Choroid plexus epithelial cell (primary cell): ENCODE measurements around the gene SLC16A10.

ENCODE experiments used
- DNase-seq: peaks from one replicate; pipeline ENCODE4 v3.0.0-alpha.2; 2010; ENCODE audit warnings: low read depth
- H3K4me3 ChIP-seq: 2 replicates; pipeline ENCODE4 v1.5.1; 2011; ENCODE audit warnings: low read depth, mild to moderate bottlenecking, control low read depth, low read length, moderate library complexity
- TF ChIP-seq, protein P1 (sequence below): conservative IDR thresholded peaks from 2 replicates; pipeline ENCODE4 v1.5.1; 2011; ENCODE audit warnings: low read depth, mild to moderate bottlenecking, control low read depth, inconsistent platforms, low read length, moderate library complexity

SLC16A10 gene

DNA sequence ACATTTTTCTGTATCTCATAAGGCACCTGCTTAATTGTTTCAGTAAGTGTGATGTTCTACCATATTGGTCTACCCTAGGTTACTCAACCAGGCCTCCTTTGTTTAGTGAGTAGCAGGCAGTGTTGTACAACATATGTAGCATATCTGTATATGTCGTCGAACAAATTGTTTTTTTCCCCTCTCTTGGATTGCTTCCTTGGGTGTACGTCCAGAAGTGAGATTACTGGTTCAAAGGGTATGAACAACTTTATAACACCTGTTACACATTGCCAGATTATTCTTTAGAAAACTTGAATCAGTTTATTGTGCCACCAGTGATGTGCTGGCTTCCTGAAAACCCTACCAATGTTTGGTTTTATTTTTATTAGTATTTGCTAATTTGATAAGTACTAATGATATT is 14.7 kb downstream of the SLC16A10 start:
- H3K4me3 ChIP-seq: no peak overlapping the region
- DNase-seq: no peak
- TF ChIP-seq, protein P1, sequence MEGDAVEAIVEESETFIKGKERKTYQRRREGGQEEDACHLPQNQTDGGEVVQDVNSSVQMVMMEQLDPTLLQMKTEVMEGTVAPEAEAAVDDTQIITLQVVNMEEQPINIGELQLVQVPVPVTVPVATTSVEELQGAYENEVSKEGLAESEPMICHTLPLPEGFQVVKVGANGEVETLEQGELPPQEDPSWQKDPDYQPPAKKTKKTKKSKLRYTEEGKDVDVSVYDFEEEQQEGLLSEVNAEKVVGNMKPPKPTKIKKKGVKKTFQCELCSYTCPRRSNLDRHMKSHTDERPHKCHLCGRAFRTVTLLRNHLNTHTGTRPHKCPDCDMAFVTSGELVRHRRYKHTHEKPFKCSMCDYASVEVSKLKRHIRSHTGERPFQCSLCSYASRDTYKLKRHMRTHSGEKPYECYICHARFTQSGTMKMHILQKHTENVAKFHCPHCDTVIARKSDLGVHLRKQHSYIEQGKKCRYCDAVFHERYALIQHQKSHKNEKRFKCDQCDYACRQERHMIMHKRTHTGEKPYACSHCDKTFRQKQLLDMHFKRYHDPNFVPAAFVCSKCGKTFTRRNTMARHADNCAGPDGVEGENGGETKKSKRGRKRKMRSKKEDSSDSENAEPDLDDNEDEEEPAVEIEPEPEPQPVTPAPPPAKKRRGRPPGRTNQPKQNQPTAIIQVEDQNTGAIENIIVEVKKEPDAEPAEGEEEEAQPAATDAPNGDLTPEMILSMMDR: no peak

DNA sequence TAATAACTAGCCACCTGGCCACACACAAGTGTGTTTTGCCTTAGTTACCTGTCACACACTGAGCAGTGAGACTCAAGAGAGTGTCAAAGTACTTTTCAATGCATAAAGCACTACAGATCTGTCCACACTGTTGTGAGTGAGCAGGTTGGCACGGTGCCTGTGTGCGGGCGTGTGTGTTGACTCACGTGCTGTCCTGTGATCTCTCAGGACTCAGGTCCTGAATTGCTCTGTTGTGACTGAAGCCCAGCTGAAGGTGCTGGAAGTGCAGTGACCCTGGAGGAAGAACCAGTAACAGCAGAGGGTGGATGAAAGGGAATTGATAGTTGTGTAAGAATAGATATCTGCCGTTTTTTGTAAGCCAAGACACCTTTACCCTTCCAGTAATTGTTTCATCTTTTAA is 18.3 kb downstream of the SLC16A10 start:
- TF ChIP-seq, protein P1: no peak
- H3K4me3 ChIP-seq: no peak overlapping the region
- DNase-seq: peak; percentile 40

DNA sequence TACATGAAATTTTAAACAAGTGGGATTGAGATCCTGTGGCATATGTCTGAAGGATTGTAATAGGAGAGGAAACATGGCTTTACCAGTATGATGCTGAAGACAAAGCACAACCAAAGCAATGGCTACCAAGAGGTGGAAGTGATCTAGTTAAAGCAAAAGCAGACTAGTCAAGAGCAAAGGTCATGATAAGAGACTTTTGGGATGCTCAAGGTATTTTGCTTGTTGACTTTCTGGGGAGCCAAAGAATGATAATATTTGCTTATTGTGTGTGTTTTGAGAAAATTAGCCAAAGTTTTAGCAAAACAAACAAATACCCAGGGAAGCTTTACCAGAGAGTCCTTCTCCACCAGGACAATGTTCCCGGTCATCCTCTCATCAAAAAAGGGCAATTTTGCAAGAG is 20.3 kb downstream of the SLC16A10 start:
- no peak overlapping the region for H3K4me3 ChIP-seq
- TF ChIP-seq, protein P1: no peak
- no peak for DNase-seq

DNA sequence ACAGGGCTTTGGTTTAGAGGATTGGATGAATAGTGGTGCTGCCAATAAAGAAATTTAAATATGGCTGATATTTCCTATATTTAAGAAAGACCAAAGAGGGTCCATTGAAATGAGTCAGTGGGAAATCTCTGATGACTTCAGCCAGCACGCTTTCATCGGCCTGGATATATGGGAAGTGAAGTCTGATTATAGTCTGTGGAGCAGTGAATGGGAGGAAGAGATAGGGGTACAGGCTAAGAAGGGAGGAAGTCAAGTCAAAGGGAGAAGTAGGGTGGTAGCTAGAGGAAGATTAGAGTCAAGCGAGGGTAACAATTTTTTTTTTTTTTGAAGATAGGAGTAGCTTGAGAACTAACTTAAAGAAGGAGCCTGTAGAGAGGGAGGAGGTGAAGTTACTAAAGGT is 22.7 kb downstream of the SLC16A10 start:
- TF ChIP-seq, protein P1: no peak
- no peak for DNase-seq
- H3K4me3 ChIP-seq: no peak overlapping the region

DNA sequence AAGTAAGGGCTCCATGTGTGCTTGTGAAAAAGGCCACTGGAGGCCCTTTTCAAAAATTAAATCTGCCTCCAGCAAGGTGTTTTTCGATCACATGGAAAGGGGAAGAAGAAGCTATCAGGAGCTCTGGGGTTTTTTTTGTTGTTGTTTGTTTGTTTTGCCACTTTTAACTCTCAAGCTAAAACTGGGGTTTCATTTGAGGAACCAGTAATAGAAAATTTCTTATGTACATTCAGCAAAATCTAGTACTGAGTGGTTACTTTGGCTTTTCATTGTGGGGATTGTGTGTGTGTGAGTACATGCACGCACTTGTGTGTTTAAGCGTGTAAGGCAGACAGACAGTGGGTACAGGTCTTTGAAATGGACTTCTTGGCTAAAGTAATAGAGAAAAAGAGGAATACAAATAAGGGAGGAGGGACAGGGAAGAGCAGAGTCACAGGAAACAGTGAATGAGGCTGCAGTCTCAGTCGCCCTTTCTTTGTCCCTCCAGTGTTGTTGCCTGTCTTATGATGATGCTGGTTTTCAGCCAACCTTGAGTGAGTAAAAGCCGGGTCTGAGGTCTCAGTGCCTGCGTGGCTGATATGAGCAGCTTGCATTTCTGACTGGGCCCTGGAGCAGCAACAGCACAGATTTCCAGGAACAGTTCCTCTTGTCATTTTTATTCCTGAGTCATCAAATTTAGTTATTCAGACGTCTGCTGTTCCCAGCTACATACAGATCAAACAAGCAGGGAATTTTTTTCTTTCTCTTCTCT is 26.2 kb downstream of the SLC16A10 start:
- TF ChIP-seq, protein P1: no peak
- peak; percentile 83 for DNase-seq
- no peak overlapping the region for H3K4me3 ChIP-seq

DNA sequence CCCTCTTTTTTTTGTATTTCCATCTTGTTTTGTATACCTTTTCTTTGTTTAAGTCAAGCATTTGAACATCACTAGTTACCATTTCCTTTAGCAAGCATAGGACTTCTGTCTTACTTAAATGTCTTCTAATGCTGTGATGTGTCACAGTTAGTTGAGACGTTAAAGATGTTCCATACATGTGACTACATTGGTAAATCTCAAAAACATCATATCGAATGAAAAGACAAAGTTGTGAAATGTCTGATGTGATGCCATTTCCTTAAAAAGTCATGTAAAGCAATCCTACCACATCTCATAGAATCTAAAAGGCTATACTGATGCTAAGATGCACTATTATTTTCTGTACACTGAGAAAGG is 26.8 kb downstream of the SLC16A10 start:
- DNase-seq: peak; percentile 44
- TF ChIP-seq, protein P1: no peak
- H3K4me3 ChIP-seq: no peak overlapping the region

DNA sequence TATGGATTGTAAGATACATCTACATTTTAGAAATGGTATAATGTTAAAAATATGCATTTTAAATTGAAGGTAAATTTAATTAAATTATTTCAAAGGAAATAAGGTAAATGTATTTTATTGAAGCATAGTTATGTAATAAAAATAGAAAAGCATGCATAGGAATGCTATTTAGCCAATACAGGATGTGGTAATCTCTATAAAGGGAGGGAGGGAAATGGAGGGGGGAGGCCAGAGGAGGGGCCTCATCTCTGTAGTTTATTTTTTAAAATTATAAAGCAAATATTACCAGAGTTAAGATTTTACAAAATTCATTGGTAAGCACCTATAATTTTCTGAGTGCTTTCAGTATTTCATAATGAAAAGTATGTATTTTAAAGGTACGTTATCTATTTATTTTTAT is 27.2 kb downstream of the SLC16A10 start:
- peak; percentile 51 for DNase-seq
- TF ChIP-seq, protein P1: no peak
- no peak overlapping the region for H3K4me3 ChIP-seq
